Sigmoid colon (tissue), 4 donors: Measurements from ENCODE around the gene ZDHHC21.

Source experiments
- POLR2A ChIP-seq, 2 donors: fragments of 450-650 bp; IDR thresholded peaks; one replicate each; pipeline ENCODE4 v1.6.1; 2016; ENCODE audit warnings: antibody characterized with exemption in 2 of 2, mild to moderate bottlenecking in 2 of 2, moderate library complexity in 2 of 2
- POLR2AphosphoS5 ChIP-seq, 4 donors: sonication (generic); formaldehyde crosslinking; IDR thresholded peaks; one replicate each; pipeline ENCODE4 v1.6.1; 2017; ENCODE audit warnings: antibody characterized with exemption in 4 of 4
- TF ChIP-seq, protein P1 (sequence below), 4 experiments: fragments of 450-650 bp in 3 of 4; fragments of 200-600 bp in 1 of 4; IDR thresholded peaks; one replicate each; pipeline ENCODE4 v1.5.1; 2016 to 2019; ENCODE audit warnings: antibody characterized with exemption in 4 of 4, mild to moderate bottlenecking in 3 of 4, moderate library complexity in 2 of 4

DNA sequence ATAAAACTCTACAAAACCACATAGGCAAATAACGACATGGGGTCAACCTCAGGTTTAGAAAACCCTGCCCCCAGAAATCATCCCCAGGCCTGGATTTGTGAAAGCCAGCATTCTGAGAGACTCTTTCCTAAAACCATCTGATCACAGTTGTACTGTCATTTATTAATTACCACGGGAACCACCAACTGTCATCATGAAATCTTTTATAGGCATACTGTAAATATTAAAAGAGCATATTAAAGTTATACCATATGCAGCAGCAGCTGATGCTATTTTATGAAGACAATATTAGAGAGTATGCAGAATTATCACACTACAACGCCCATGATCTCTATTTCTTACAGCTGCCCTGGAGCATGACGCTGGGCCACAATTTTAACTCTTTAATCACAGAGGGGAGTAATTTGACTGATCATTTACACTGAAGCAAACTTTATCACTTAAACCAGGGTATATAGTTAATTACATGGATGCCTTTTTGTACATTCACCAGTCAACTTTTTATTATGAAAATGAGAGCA, 9.0 kb upstream of the ZDHHC21 start:
- TF ChIP-seq POLR2AphosphoS5 (IDR thresholded peaks at IDR 0.05) (no peak), POLR2A (IDR thresholded peaks at IDR 0.05) (no peak)
- TF ChIP-seq, protein P1, sequence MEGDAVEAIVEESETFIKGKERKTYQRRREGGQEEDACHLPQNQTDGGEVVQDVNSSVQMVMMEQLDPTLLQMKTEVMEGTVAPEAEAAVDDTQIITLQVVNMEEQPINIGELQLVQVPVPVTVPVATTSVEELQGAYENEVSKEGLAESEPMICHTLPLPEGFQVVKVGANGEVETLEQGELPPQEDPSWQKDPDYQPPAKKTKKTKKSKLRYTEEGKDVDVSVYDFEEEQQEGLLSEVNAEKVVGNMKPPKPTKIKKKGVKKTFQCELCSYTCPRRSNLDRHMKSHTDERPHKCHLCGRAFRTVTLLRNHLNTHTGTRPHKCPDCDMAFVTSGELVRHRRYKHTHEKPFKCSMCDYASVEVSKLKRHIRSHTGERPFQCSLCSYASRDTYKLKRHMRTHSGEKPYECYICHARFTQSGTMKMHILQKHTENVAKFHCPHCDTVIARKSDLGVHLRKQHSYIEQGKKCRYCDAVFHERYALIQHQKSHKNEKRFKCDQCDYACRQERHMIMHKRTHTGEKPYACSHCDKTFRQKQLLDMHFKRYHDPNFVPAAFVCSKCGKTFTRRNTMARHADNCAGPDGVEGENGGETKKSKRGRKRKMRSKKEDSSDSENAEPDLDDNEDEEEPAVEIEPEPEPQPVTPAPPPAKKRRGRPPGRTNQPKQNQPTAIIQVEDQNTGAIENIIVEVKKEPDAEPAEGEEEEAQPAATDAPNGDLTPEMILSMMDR (IDR thresholded peaks at IDR 0.05): no peak
